T-helper 2 cell (primary cell): ENCODE data around the gene TRIP4.

ENCODE experiments used
- DNase-seq, 5 experiments: peaks; one replicate each; pipeline versions ENCODE4 v3.0.0 to v3.0.0-alpha.2; 2012 to 2022

The TRIP4 gene

GRCh38 chr15:64447536-64448315 lies 60.1 kb downstream of the TRIP4 start:
- DNase-seq = no peak

- DNase-seq = no peak
Observed at GRCh38 chr15:64452988-64453688, 65.5 kb downstream of the TRIP4 start.

- DNase-seq = no peak
Observed at GRCh38 chr15:64453689-64454037, 66.0 kb downstream of the TRIP4 start.

- no peak for DNase-seq
Observed at GRCh38 chr15:64454282-64454681, 66.6 kb downstream of the TRIP4 start.

GRCh38 chr15:64455961-64456371 lies 68.3 kb downstream of the TRIP4 start:
- DNase-seq = no peak

DNA sequence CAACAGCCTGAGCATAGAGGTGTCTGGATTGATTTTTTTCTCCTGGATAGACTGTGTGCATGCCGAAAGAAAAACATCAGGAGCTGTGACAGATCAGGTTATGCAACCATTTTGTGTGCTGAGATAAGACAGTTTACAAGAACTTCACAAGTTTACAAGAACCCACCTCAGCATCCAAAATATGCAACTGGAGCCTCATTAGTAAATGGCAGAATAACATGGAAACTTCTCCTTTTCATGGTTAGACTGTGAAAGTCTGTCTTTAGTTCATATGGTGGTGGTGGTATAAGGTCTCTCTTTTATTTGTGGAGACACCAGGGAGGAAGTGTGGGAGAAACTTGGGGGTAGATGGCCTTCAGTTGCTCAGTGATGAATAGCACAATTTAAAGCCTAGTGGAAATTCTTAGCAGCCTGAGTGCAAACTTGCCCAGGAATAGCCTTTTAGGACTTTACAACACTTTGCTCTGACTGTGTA lies 69.0 kb downstream of the TRIP4 start:
- no peak for DNase-seq

DNA sequence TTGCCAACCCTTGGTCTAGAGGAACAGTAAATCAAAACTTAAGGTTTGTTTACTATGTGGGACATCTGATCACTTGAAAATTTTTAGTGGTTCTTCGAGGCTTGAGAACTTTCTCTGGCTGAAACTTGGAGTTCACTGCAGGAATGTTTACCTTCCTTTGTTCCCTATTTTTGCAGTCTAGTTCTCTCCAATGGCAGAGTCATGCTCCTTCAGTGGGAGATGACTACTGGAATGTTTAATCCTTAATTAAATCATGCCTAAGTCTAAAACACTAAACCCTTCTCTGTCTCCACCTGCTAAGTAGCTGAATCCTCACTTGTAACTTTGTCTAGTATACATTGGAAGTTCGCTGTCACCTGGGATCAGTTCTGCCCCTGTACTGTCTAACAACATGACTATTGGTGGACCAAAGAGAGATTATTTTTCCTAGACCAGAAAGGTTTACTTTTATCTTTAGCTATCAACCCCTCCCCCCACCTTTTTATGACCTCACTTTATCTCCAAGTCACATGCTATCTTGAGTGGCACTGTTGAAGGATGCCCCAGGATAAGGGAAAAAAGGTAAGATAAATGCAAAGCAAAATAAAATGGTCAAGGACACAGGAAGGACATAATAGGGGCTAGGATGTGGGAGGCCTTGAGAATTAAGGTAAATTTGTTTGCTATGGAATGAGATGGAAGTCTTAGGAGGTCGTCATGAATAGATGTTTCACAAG lies 71.6 kb downstream of the TRIP4 start:
- no peak for DNase-seq

- DNase-seq = peak; percentile 72 to 91 (median 80)
Observed at GRCh38 chr15:64460206-64460723, 72.6 kb downstream of the TRIP4 start, which contains the start of gene ZNF609. Gene ZNF609, plus strand, starts transcription at chr15:64460578. Its CDS starts 38,842 bp downstream, at chr15:64499420.

GRCh38 chr15:64460724-64461720 lies 73.4 kb downstream of the TRIP4 start:
- DNase-seq = peak in 4 of 5 experiments; percentile 4 to 74 (median 10)

GRCh38 chr15:64461721-64462162 lies 74.1 kb downstream of the TRIP4 start:
- peak in 1 of 5 experiments; percentile 71 for DNase-seq

DNA sequence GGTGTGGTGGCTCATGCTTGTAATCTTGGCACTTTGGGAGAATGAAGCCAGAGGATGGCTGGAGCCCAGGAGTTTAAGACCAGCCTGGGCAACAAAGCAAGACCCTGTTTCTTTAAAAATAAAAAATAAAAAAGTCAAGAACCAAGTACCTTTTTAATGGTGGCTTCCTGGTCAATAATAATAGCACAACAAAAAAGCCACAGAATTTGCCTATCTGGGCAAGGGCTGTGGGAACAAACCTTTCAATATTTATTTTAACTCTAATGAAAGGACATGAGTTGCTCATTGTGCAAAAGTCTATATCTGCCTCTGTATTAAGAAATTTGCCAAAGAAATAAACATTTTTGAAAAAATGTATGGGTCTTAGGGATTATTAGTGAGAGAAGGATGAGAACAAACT lies 74.9 kb downstream of the TRIP4 start:
- no peak for DNase-seq

DNA sequence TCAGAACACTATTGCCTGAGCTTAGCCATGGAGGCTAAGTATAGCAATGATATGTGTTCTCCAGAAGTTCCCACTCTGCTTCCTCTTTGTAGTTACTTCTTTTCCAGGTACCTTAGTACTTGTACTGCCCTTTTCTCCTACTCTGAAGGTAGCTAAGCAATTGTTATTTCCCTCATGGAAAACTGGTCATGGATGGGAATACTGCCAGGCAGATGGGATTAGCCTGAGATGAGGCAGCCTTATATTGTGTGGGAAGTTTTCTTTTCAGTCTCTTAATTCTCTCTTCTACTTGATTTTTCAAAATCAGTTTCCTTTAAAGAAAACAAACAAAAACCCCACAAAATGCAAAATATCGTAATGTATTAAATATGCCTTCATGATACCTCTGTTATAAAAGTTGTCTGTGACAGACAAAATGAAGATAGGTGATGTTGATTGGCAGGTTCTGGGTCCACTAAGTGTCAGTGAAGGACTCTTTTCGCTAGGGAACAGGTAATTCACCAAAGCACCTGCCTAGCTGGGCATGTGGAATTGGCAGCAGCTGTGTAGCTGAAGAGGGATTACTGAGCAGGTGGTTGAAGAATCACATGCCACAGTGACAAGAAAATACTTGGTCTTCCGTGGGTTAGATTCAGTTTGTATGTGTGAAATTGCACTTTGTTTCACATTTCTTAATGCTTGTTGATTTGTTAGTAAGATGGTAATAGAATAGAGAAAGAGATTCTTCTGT lies 76.8 kb downstream of the TRIP4 start:
- DNase-seq = peak in 1 of 5 experiments; percentile 19

DNA sequence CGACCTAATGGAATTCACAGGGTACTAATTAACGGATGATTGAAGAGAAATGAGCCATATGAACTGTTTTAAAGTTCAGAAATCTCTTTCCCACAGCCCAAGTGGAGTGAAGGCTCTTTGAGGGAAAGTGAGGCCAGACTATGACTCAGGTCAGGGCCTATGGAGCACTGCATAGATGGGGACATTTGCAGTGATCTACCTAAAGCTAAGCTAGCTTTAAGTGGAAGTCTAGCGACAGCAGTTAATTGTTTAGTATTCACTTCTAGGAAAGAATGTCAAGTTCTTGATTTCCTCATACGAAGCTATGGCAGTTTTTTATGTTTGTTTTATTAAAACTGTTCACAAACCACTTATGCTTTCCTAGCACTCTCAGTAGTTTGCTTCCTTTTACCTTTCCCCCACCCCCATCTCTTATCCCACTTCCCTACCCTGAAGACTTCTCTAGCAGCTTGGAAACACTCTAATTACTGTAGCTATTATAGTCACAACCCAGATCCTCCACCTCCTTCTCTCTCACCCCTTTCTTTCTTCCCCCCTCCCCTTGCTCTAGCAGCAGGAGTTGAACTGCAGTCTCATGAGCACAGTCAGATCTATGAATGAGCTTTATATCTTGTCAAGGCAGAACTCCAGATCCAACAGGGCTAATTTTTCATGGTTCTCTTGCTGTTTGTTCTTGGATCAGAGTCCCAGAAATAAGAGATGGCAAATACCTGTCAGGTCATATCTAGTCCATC lies 78.9 kb downstream of the TRIP4 start:
- DNase-seq = no peak

DNA sequence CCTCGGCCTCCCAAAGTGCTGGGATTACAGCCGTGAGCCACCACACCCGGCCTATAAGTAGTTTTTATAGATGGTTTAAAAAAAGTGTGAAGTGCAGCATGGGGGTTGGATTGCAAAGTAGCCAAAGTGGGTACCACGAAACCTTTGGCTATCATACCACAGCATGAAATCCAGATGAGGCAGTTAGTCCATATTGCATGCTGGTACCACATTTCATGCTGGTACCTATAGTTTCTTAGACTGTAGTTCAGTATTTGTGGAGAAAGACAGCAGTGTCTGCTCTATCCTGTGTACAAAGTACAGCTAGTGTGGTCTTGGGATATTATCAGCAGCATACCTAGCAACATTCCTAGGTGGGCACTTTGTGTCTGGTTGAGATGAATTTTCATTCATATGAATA lies 84.5 kb downstream of the TRIP4 start:
- no peak for DNase-seq

- no peak for DNase-seq
Observed at GRCh38 chr15:64474846-64475245, 87.2 kb downstream of the TRIP4 start.

DNA sequence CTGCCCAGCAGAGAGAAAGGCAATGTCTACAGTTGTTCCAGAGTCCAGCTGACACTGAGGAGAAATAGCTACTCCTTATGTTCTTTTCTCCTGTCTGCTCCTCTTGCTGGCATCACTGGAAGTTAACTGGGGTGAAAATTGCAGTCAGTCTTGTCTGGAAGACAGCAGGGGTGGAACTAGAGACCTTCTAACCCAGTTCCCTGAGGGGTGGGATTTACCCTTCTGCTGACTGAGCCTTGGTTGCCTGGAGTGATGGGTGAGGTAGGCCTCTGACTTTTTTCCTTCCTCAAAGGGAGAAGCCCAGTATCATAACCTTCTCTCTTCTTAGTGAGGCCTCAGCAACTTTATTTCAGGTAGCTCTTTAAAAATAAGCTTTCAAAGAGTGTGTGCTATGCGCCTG lies 88.9 kb downstream of the TRIP4 start:
- DNase-seq = no peak

DNA sequence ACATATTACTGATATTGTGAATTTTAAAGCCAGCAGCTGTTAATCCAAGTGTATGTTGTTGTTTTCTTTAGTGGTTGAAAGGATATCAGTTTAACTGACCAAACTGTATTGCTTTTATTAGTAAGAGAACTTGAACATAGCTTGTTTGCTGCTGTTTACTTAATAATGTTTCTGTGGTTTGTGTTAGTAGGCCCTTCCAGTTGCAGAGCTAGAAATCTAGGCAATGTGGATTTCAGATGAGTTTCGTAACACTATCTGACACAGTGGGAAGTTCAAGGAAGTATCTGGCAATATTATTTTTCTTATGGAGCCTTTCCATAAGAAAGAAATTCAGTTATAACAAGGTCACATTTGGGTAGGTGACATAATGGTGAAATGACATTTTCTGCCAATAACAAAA lies 91.2 kb downstream of the TRIP4 start:
- DNase-seq = no peak

- no peak for DNase-seq
Observed at GRCh38 chr15:64480891-64481290, 93.3 kb downstream of the TRIP4 start.

GRCh38 chr15:64483749-64484148 lies 96.1 kb downstream of the TRIP4 start:
- DNase-seq = no peak

DNA sequence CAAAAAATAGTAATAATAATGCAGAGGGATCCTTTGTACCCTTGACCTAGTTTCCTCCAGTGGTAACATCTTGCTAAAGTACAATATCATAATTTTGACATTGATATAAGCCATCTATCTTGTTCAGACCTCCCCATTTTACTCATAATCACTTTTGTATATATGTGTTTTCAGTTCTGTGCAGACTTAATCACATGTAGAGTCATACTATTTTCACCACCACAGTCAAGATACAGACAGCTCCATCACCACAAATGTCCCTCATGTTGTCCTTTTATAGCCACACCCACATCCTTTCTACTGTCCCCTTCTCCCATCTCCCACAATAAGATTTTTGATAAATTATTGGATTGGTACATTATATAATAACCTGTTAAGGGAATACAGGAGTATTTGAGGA lies 98.2 kb downstream of the TRIP4 start:
- DNase-seq = peak in 1 of 5 experiments; percentile 23
